DND-41 (cell line): ENCODE results near the gene NDUFS2.
A peak's percentile ranks its signal among the peaks of the same experiment; 100 is the strongest.

ENCODE experiments used
- CTCF ChIP-seq: IDR thresholded peaks from 2 replicates; pipeline ENCODE4 v1.5.1; 2012; ENCODE audit warnings: borderline replicate concordance, low read length, moderate library complexity, mild to moderate bottlenecking; ENCODE audit not compliant: poor library complexity, severe bottlenecking; ENCODE audit errors: extremely low read depth
- EZH2 ChIP-seq: IDR thresholded peaks from 3 replicates; pipeline ENCODE4 v1.6.1; 2012; ENCODE audit warnings: borderline replicate concordance, low read depth, mild to moderate bottlenecking, moderate library complexity, low read length, inconsistent platforms; ENCODE audit not compliant: severe bottlenecking

GRCh38 chr1:161166669-161167548 is 35.3 kb upstream of the NDUFS2 start:
- TF ChIP-seq CTCF = peak; percentile 5
- TF ChIP-seq EZH2 = no peak
